Measurements from ENCODE around the gene LMAN2.

LMAN2 gene

GRCh38 chr5:177386542-177386941, 35.1 kb upstream of the LMAN2 start:
- H3K9me3 ChIP-seq (ENCODE audit: low read length), result no peaks in the 10 kb centered on the region
- H3K9me2 ChIP-seq (ENCODE audit: low read depth, low read length), result no peaks in the 10 kb centered on the region
- H3K36me3 ChIP-seq (ENCODE audit: insufficient read depth, low read length), result no peaks in the 10 kb centered on the region
- no peak overlapping the region for H3K4me2 ChIP-seq (ENCODE audit: low read length)
- H2AFZ ChIP-seq (ENCODE audit: low read length), result no peak overlapping the region
- no peaks in the 10 kb centered on the region for H3K79me2 ChIP-seq (ENCODE audit: insufficient read depth, low read length)
- H3K27ac ChIP-seq (ENCODE audit: low read depth, low read length, poor library complexity, severe bottlenecking), result no peak overlapping the region
- peaks cover 34% of the 10 kb centered on the region for H3K4me1 ChIP-seq (ENCODE audit: insufficient read depth, low read length, severe bottlenecking)
- H3K4me3 ChIP-seq (ENCODE audit: low read depth, low read length, poor library complexity, severe bottlenecking), result no peak overlapping the region
- no peaks in the 10 kb centered on the region for H3F3A ChIP-seq (ENCODE audit: insufficient read depth, low read length)
- H3K9ac ChIP-seq (ENCODE audit: low read length), result no peak overlapping the region
- TF ChIP-seq, protein P1, sequence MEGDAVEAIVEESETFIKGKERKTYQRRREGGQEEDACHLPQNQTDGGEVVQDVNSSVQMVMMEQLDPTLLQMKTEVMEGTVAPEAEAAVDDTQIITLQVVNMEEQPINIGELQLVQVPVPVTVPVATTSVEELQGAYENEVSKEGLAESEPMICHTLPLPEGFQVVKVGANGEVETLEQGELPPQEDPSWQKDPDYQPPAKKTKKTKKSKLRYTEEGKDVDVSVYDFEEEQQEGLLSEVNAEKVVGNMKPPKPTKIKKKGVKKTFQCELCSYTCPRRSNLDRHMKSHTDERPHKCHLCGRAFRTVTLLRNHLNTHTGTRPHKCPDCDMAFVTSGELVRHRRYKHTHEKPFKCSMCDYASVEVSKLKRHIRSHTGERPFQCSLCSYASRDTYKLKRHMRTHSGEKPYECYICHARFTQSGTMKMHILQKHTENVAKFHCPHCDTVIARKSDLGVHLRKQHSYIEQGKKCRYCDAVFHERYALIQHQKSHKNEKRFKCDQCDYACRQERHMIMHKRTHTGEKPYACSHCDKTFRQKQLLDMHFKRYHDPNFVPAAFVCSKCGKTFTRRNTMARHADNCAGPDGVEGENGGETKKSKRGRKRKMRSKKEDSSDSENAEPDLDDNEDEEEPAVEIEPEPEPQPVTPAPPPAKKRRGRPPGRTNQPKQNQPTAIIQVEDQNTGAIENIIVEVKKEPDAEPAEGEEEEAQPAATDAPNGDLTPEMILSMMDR (IDR thresholded peaks at IDR 0.05; ENCODE audit: low read length), result no peak
- no peak for TF ChIP-seq EZH2 (IDR thresholded peaks at IDR 0.05; ENCODE audit: borderline replicate concordance, low read length)
- no peaks in the 10 kb centered on the region for H4K20me1 ChIP-seq (ENCODE audit: insufficient read depth, low read length)
- H3K27me3 ChIP-seq (ENCODE audit: insufficient read depth, low read length), result no peaks in the 10 kb centered on the region; the same call in 1 of the 2 replicates

DNA sequence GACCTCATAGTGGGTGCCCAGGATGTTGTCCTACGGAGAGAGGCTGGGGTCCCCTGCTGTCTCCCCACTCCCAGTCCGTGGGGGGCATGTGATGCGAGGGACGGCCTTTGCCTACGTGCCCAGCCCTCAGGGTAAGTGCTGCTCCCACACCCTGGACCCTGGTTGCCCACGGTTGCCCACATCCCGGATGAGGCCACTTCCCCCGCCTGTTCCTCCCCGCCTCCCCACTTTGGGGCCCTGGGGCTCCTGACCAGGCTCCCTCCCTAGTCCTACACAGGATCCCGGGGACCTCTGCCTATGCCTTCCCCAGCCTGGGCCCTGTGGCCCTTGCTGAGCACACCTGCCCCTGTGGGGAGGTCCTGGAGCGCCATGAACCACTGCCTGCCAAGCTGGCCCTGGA, 34.3 kb upstream of the LMAN2 start:
- Histone ChIP-seq H2AFZ (ENCODE audit: low read length) (no peak overlapping the region), H3K9me2 (ENCODE audit: low read depth, low read length) (no peaks in the 10 kb centered on the region), H3K9me3 (ENCODE audit: low read length) (no peaks in the 10 kb centered on the region), H3K4me1 (ENCODE audit: insufficient read depth, low read length, severe bottlenecking) (peaks cover 34% of the 10 kb centered on the region), H3K4me3 (ENCODE audit: low read depth, low read length, poor library complexity, severe bottlenecking) (no peak overlapping the region), H3F3A (ENCODE audit: insufficient read depth, low read length) (no peaks in the 10 kb centered on the region), H3K9ac (ENCODE audit: low read length) (no peak overlapping the region), H3K27ac (ENCODE audit: low read depth, low read length, poor library complexity, severe bottlenecking) (no peak overlapping the region), H3K4me2 (ENCODE audit: low read length) (no peak overlapping the region), H3K27me3 (ENCODE audit: insufficient read depth, low read length) (no peaks in the 10 kb centered on the region; the same call in 1 of the 2 replicates), H3K36me3 (ENCODE audit: insufficient read depth, low read length) (no peaks in the 10 kb centered on the region), H3K79me2 (ENCODE audit: insufficient read depth, low read length) (no peaks in the 10 kb centered on the region), H4K20me1 (ENCODE audit: insufficient read depth, low read length) (no peaks in the 10 kb centered on the region)
- TF ChIP-seq, protein P1 (IDR thresholded peaks at IDR 0.05; ENCODE audit: low read length), result no peak
- TF ChIP-seq EZH2 (IDR thresholded peaks at IDR 0.05; ENCODE audit: borderline replicate concordance, low read length), result no peak

- Histone ChIP-seq H3K9ac (ENCODE audit: low read length) (no peak within 1 kb of the TSS), H3K36me3 (ENCODE audit: insufficient read depth, low read length) (no peaks in the 10 kb centered on the region), H3K4me3 (ENCODE audit: low read depth, low read length, poor library complexity, severe bottlenecking) (no peak within 1 kb of the TSS), H3K4me2 (ENCODE audit: low read length) (no peak within 1 kb of the TSS), H3F3A (ENCODE audit: insufficient read depth, low read length) (no peaks in the 10 kb centered on the region), H3K9me3 (ENCODE audit: low read length) (no peaks in the 10 kb centered on the region), H4K20me1 (ENCODE audit: insufficient read depth, low read length) (no peaks in the 10 kb centered on the region), H3K79me2 (ENCODE audit: insufficient read depth, low read length) (no peaks in the 10 kb centered on the region), H2AFZ (ENCODE audit: low read length) (no peak within 1 kb of the TSS), H3K27me3 (ENCODE audit: insufficient read depth, low read length) (no peaks in the 10 kb centered on the region; the same call in 1 of the 2 replicates), H3K4me1 (ENCODE audit: insufficient read depth, low read length, severe bottlenecking) (peaks cover 21% of the 10 kb centered on the region), H3K27ac (ENCODE audit: low read depth, low read length, poor library complexity, severe bottlenecking) (no peak within 1 kb of the TSS), H3K9me2 (ENCODE audit: low read depth, low read length) (no peaks in the 10 kb centered on the region)
- TF ChIP-seq, protein P1 (IDR thresholded peaks at IDR 0.05; ENCODE audit: low read length), result no peak
- TF ChIP-seq EZH2 (IDR thresholded peaks at IDR 0.05; ENCODE audit: borderline replicate concordance, low read length), result no peak
Measured at GRCh38 chr5:177384134-177384533, 32.7 kb upstream of the LMAN2 start, which contains the start of gene SLC34A1. Gene SLC34A1 (plus strand): TSS chr5:177384434. CDS start chr5:177385742, 1,308 bp downstream.
